GM12891 (cell line): Measurements from ENCODE around the gene PXK.

Experiments
- POLR2A ChIP-seq: IDR thresholded peaks from 2 replicates; pipeline ENCODE4 v1.6.1; 2011; ENCODE audit warnings: low read depth, low read length, control low read depth
- POLR2AphosphoS5 ChIP-seq: IDR thresholded peaks from 2 replicates; pipeline ENCODE4 v1.6.1; 2011; ENCODE audit warnings: low read depth, low read length, control low read depth

DNA sequence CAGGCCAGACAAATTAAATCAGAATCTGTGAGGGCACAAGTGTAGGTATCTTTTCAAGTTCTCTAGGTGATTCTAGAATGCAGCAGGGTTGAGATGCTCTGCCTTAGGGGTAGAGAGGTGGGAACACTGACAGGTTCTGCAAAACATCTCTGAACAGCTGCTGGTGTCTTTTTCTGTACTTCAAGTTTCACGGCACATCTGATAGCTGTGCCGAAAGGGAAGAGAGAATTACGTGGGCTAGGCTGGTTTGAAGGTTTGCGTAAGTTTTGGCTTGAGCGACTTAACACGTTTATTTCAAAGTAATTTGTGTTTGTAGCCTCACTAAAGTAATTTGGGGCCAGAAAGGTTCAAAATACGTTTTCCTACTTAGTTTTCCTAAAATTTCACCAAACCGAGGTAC is 22.5 kb downstream of the PXK start:
- TF ChIP-seq POLR2AphosphoS5 (no peak), POLR2A (no peak)
